ENCODE data around the gene MPZL3. TPM values are rescaled to one million over a fixed set of nuclear protein-coding genes. Genes with fewer than 3 reads are reported as not detected.

Gene MPZL3, protein sequence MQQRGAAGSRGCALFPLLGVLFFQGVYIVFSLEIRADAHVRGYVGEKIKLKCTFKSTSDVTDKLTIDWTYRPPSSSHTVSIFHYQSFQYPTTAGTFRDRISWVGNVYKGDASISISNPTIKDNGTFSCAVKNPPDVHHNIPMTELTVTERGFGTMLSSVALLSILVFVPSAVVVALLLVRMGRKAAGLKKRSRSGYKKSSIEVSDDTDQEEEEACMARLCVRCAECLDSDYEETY
- polyA plus RNA-seq (2012; ENCODE audit: insufficient read depth, insufficient read length, low read depth), result 1.2 TPM

DNA sequence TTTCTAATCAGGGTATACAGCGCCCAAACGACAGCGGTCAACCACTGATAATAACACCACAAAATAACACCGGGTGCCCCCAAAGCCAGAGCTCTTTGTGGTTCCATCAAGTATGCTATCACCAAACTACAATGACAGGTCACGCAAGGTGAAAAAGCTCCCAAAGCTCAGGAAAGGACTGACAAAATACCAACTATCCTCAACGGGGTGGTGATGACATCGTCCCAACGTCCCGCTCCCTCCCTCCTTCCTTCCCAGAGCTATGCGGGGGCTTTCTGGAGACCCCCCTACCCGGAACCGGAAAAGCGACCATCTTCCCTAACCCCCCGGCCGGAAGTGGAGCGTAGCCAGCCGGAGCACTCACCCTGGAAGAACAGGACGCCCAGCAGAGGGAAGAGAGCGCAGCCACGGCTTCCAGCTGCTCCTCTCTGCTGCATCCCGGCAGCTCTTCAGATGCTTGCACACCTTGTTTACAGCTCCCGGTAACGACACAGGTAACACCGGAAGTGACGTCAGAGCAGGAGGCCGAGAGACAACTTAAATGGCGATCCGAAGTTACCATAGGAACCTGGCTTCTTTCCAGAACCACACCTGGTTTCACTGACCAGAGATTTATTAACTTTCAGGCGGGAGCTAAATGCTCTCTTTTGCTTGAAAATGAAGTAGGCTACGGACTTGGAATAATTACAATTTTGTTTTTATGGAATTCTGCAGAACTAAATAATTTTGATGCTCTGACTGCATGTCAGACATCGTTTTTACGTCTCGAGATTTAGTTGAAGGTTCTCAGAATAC lies at the start of gene MPZL3:
MPZL3 (minus strand) TSS at position 508 of the 795 bp plus-strand sequence; CDS start at position 437, 71 bp downstream.
- Histone ChIP-seq H3K36me3 (no peaks in the 10 kb centered on the region), H3K9me3 (no peaks in the 10 kb centered on the region), H3K27me3 (peaks cover 64% of the 10 kb centered on the region), H3K4me1 (no peaks in the 10 kb centered on the region), H3K4me3 (ENCODE audit: low read depth, low read length) (peak within 1 kb of the TSS; percentile 90)
- peak; percentile 70 for DNase-seq
- TF ChIP-seq, protein P1, sequence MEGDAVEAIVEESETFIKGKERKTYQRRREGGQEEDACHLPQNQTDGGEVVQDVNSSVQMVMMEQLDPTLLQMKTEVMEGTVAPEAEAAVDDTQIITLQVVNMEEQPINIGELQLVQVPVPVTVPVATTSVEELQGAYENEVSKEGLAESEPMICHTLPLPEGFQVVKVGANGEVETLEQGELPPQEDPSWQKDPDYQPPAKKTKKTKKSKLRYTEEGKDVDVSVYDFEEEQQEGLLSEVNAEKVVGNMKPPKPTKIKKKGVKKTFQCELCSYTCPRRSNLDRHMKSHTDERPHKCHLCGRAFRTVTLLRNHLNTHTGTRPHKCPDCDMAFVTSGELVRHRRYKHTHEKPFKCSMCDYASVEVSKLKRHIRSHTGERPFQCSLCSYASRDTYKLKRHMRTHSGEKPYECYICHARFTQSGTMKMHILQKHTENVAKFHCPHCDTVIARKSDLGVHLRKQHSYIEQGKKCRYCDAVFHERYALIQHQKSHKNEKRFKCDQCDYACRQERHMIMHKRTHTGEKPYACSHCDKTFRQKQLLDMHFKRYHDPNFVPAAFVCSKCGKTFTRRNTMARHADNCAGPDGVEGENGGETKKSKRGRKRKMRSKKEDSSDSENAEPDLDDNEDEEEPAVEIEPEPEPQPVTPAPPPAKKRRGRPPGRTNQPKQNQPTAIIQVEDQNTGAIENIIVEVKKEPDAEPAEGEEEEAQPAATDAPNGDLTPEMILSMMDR (IDR thresholded peaks at IDR 0.05; ENCODE audit: low read depth, low read length), result no peak

DNA sequence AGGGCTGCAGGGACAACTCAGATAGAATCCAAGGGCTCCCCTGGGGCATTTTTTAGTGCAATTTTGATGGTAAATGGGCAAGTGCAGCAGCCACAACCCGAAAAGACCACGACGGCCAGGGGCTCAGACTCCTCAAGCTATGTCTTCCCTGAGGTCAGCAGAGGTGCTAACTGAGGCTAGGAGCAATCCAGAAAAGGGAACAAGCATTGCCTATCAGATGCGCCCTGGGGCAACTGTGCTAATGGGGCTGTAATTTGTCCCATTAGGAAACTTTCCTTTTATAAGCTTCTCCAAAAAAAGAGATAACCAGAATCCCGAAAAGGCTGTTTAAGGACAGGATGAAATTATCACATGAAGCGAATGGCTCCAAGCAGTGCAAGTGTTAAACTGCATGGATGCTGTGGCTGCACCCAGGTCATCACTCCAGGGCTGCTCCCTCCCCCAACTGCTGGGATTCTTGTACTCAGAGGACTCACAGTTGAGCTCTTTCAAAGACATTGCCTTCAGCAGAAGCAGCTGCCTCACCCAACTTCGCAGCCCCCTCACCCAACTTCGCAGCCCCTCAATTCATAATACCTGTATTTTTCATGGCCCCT lies 49.5 kb upstream of the MPZL3 start:
- H3K4me3 ChIP-seq (ENCODE audit: low read depth, low read length), result no peak overlapping the region
- no peaks in the 10 kb centered on the region for H3K9me3 ChIP-seq
- TF ChIP-seq, protein P1 (IDR thresholded peaks at IDR 0.05; ENCODE audit: low read depth, low read length), result no peak
- 0 out of 2 replicates have a peak, but pooled peaks cover 7% of the 10 kb centered on the region for H3K4me1 ChIP-seq
- H3K36me3 ChIP-seq, result no peaks in the 10 kb centered on the region
- H3K27me3 ChIP-seq, result peaks cover 3% of the 10 kb centered on the region; the same call in 1 of the 2 replicates
- peak; percentile 59 for DNase-seq

DNA sequence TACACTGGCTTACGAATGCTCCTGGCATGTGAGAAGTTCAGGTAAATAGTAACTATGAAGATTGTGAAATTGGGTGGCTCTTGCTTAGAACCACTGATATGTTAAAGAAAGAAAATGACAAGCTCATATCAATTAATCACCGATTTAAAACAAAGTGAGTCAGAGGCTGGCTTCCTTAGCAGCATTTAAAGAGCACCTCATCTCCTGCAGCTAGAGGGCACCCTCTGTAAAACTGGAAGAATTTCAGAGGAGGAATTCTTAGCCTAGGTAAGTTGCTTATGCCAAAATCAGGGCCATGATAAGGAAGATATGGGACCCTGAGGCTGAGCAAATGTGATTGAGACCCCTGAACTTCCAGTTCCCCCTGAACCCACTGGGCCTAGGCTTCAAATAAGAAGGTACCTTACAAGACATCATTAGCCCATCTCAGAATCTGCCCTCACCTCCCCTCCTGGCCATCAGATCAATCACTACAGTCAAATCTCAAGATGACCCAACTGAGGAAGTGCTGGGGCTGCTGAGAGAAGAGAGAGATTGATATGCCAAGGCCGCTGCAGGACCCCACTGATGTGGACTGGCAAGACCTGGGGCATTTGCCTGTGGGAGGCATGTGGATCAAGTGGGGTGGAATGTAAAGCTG lies 43.8 kb upstream of the MPZL3 start:
- Histone ChIP-seq H3K9me3 (no peaks in the 10 kb centered on the region), H3K4me3 (ENCODE audit: low read depth, low read length) (no peak overlapping the region), H3K4me1 (no peaks in the 10 kb centered on the region), H3K36me3 (no peaks in the 10 kb centered on the region), H3K27me3 (no peaks in the 10 kb centered on the region; the same call in 1 of the 2 replicates)
- TF ChIP-seq, protein P1 (IDR thresholded peaks at IDR 0.05; ENCODE audit: low read depth, low read length), result peak; percentile 64
- DNase-seq, result no peak

DNA sequence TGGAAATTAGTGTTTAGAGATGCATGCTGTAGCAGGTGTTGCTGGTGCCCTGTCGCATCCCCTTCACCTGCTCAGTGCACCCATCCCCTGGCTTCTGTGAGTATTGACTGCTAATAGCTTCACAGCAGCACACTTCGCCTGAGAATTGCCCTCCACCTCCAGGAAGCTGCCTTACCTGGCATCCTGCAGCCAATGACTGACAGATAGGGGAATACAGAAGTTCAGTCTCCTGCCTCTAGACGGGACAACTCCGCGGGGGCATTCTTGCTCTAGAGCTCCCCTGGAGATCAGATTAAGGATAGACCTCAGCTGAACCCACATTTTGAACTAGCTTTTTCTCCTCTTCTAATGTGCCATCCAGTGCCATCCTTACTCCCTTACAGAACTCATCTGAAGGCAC lies 43.0 kb upstream of the MPZL3 start:
- DNase-seq, result no peak
- Histone ChIP-seq H3K36me3 (no peaks in the 10 kb centered on the region), H3K27me3 (no peaks in the 10 kb centered on the region; the same call in 1 of the 2 replicates), H3K4me3 (ENCODE audit: low read depth, low read length) (no peak overlapping the region), H3K4me1 (no peaks in the 10 kb centered on the region), H3K9me3 (no peaks in the 10 kb centered on the region)
- TF ChIP-seq, protein P1 (IDR thresholded peaks at IDR 0.05; ENCODE audit: low read depth, low read length), result no peak

DNA sequence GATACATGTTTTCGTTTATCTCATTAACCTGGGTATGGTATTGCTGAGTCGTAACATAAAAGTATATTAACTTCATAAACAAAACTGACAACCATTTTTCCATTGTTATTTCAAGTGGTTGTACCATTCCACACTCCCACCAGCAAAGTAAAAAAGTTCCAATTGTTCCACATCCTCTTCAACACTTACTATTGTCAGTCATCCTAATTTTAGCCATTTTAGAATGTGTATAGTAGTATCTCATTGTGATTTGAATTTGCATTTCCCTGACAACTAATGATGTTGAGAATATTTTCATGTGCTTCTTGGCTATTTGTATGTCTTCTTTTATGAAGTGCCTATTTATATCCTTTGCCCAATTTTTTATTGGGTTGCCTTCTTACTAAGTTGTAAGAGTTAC lies 41.9 kb upstream of the MPZL3 start:
- H3K4me3 ChIP-seq (ENCODE audit: low read depth, low read length), result no peak overlapping the region
- no peaks in the 10 kb centered on the region; the same call in 1 of the 2 replicates for H3K27me3 ChIP-seq
- no peaks in the 10 kb centered on the region for H3K36me3 ChIP-seq
- no peaks in the 10 kb centered on the region for H3K4me1 ChIP-seq
- TF ChIP-seq, protein P1 (IDR thresholded peaks at IDR 0.05; ENCODE audit: low read depth, low read length), result no peak
- no peaks in the 10 kb centered on the region for H3K9me3 ChIP-seq
- no peak for DNase-seq
